H1 (cell line): Measurements from ENCODE around the gene GALR1. TPM values are rescaled to one million over a fixed set of nuclear protein-coding genes. Genes with fewer than 3 reads are reported as not detected.

Experiments used
- CTCF ChIA-PET: fragments of 300-600 bp; sonication (Branson Sonifier 250); formaldehyde crosslinking; loops from one replicate; lab custom pipeline; 2021; ENCODE audit not compliant: partially characterized antibody; lab: Charles Lee
- POLR2A ChIA-PET: fragments of 300-600 bp; sonication (Branson Sonifier 250); formaldehyde crosslinking; loops from one replicate; lab custom pipeline; 2021; ENCODE audit warnings: inconsistent platforms; ENCODE audit not compliant: partially characterized antibody; lab: Charles Lee
- DNase-seq, 2 experiments: peaks; one replicate each; pipeline versions ENCODE4 v3.0.0 to v3.0.0-alpha.2; 2010 to 2022; ENCODE audit warnings: low spot score in 2 of 2, low read depth in 1 of 2, mixed read lengths in 1 of 2
- FAIRE-seq: peaks from 2 replicates; lab custom pipeline; 2011; peaks lifted over from hg19 to GRCh38; lab: Jason Lieb, UNC
- H2AFZ ChIP-seq: 2 replicates; pipeline ENCODE4 v1.8.1; 2012; ENCODE audit warnings: low read length, inconsistent platforms
- H2AK5ac ChIP-seq: 2 replicates; pipeline ENCODE4 v1.6.1; 2013; ENCODE audit warnings: low read depth, low read length
- H2BK120ac ChIP-seq: replicated peaks from 2 replicates; pipeline ENCODE3; 2013; ENCODE audit warnings: low read depth, low read length, inconsistent platforms
- H2BK12ac ChIP-seq: 2 replicates; pipeline ENCODE4 v1.6.1; 2013; ENCODE audit warnings: low read depth, low read length
- H2BK15ac ChIP-seq: 2 replicates; pipeline ENCODE4 v1.6.1; 2013; ENCODE audit warnings: low read length
- H2BK20ac ChIP-seq: 2 replicates; pipeline ENCODE4 v1.6.1; 2013; ENCODE audit warnings: low read length
- H2BK5ac ChIP-seq: 2 replicates; pipeline ENCODE4 v1.6.1; 2013; ENCODE audit warnings: low read depth, low read length
- H3K14ac ChIP-seq: 2 replicates; pipeline ENCODE4 v1.6.1; 2013; ENCODE audit warnings: inconsistent platforms; ENCODE audit not compliant: insufficient read length
- H3K18ac ChIP-seq: 2 replicates; pipeline ENCODE4 v1.6.1; 2013; ENCODE audit warnings: low read length; ENCODE audit errors: extremely low read depth
- H3K23ac ChIP-seq: 2 replicates; pipeline ENCODE4 v1.6.1; 2013; ENCODE audit warnings: inconsistent platforms; ENCODE audit not compliant: insufficient read length
- H3K23me2 ChIP-seq: 2 replicates; pipeline ENCODE4 v1.6.1; 2013; ENCODE audit warnings: low read depth, low read length
- H3K27ac ChIP-seq: 2 replicates; pipeline ENCODE4 v1.6.1; 2011; ENCODE audit warnings: low read depth, low read length, inconsistent platforms
- H3K27me3 ChIP-seq, 4 experiments: replicated peaks in 1 of 4; 1 replicate in 1 of 4; 2 replicates in 3 of 4; pipeline versions ENCODE4 v1.6.1 to v1.8.1; 2011 to 2013; ENCODE audit warnings: low read length in 3 of 4, mild to moderate bottlenecking in 3 of 4, inconsistent platforms in 2 of 4, mixed read lengths in 2 of 4, moderate library complexity in 1 of 4; ENCODE audit not compliant: control insufficient read depth in 3 of 4, insufficient read depth in 3 of 4; ENCODE audit errors: extremely low read depth in 1 of 4
- H3K36me3 ChIP-seq, 4 experiments: 2 replicates each; pipeline versions ENCODE4 v1.6.1 to v1.8.1; 2011 to 2013; ENCODE audit warnings: mild to moderate bottlenecking in 4 of 4, low read length in 3 of 4, moderate library complexity in 2 of 4, control low read depth in 1 of 4, inconsistent platforms in 1 of 4; ENCODE audit not compliant: insufficient read depth in 4 of 4, control insufficient read depth in 2 of 4
- H3K4ac ChIP-seq: replicated peaks from 2 replicates; pipeline ENCODE3; 2013; ENCODE audit warnings: low read length, low read depth, mixed read lengths, inconsistent platforms; ENCODE audit not compliant: insufficient read length
- H3K4me1 ChIP-seq, 4 experiments: replicated peaks in 1 of 4; 1 replicate in 1 of 4; 2 replicates in 3 of 4; pipeline versions ENCODE4 v1.6.1 to v1.8.1; 2011 to 2013; ENCODE audit warnings: low read length in 3 of 4, inconsistent platforms in 2 of 4, mixed read lengths in 1 of 4; ENCODE audit not compliant: insufficient read depth in 4 of 4, control insufficient read depth in 3 of 4
- H3K4me2 ChIP-seq, 2 experiments: 2 replicates each; pipeline versions ENCODE4 v1.6.1 to v1.8.1; 2011 to 2013; ENCODE audit warnings: low read depth in 2 of 2, low read length in 2 of 2, control low read depth in 1 of 2, inconsistent platforms in 1 of 2, mild to moderate bottlenecking in 1 of 2; ENCODE audit not compliant: insufficient read depth in 1 of 2
- H3K4me3 ChIP-seq, 4 experiments: fragments of 200-600, 300-600 bp in 1 of 4; sonication (generic), shearing (Covaris generic), sonication (Bioruptor Twin) in 1 of 4; 2 replicates each; pipeline versions ENCODE4 v1.5.1 to v1.8.1; 2011 to 2016; ENCODE audit warnings: low read length in 4 of 4, low read depth in 3 of 4, control low read depth in 2 of 4, inconsistent platforms in 2 of 4, mild to moderate bottlenecking in 2 of 4, mixed read lengths in 1 of 4, moderate library complexity in 1 of 4; ENCODE audit not compliant: insufficient read depth in 2 of 4; ENCODE audit errors: extremely low read depth in 1 of 4
- H3K56ac ChIP-seq: replicated peaks from 2 replicates; pipeline ENCODE3; 2013; ENCODE audit warnings: low read depth, mild to moderate bottlenecking, mixed read lengths, low read length, inconsistent platforms; ENCODE audit not compliant: insufficient read length
- H3K79me1 ChIP-seq: 2 replicates; pipeline ENCODE4 v1.6.1; 2013; ENCODE audit warnings: low read depth, low read length, control low read depth
- H3K79me2 ChIP-seq, 2 experiments: 2 replicates each; pipeline versions ENCODE4 v1.6.1 to v1.8.1; 2012 to 2013; ENCODE audit warnings: low read length in 2 of 2, mild to moderate bottlenecking in 2 of 2, inconsistent platforms in 1 of 2; ENCODE audit not compliant: insufficient read depth in 2 of 2, control insufficient read depth in 1 of 2
- H3K9ac ChIP-seq, 4 experiments: replicated peaks in 1 of 4; 1 replicate in 1 of 4; 2 replicates in 3 of 4; pipeline versions ENCODE4 v1.6.1 to v1.8.1; 2011 to 2013; ENCODE audit warnings: low read depth in 3 of 4, low read length in 3 of 4, control low read depth in 2 of 4, mild to moderate bottlenecking in 2 of 4, moderate library complexity in 2 of 4, inconsistent platforms in 1 of 4; ENCODE audit errors: extremely low read depth in 1 of 4
- H3K9me3 ChIP-seq, 2 experiments: 2 replicates each; pipeline versions ENCODE4 v1.6.1 to v1.8.1; 2012 to 2013; ENCODE audit warnings: mild to moderate bottlenecking in 2 of 2, moderate library complexity in 2 of 2, control low read depth in 1 of 2, inconsistent platforms in 1 of 2, low read depth in 1 of 2, low read length in 1 of 2, mixed read lengths in 1 of 2; ENCODE audit not compliant: insufficient read depth in 2 of 2
- H4K20me1 ChIP-seq, 2 experiments: replicated peaks in 1 of 2; 2 replicates each; pipeline versions ENCODE3 to v1.8.1; 2011 to 2013; ENCODE audit warnings: inconsistent platforms in 2 of 2, low read length in 2 of 2, mild to moderate bottlenecking in 1 of 2; ENCODE audit not compliant: insufficient read depth in 2 of 2, control insufficient read depth in 1 of 2
- H4K5ac ChIP-seq: 2 replicates; pipeline ENCODE4 v1.6.1; 2013; ENCODE audit warnings: low read length, low read depth, mixed read lengths, inconsistent platforms; ENCODE audit not compliant: insufficient read length
- H4K8ac ChIP-seq: 2 replicates; pipeline ENCODE4 v1.8.0; 2013; ENCODE audit warnings: mild to moderate bottlenecking, moderate library complexity, low read length, inconsistent platforms; ENCODE audit not compliant: insufficient read depth; ENCODE audit errors: extremely low read depth
- H4K91ac ChIP-seq: replicated peaks from 2 replicates; pipeline ENCODE3; 2013; ENCODE audit warnings: low read length, mixed read lengths, inconsistent platforms; ENCODE audit not compliant: insufficient read length
- CBX5 ChIP-seq: fragments of 300-800, 300-1000 bp; sonication (generic); IDR thresholded peaks from 2 replicates; pipeline ENCODE4 v1.7.1; 2016; ENCODE audit warnings: antibody characterized with exemption, low read length, low read depth
- CHD1 ChIP-seq: IDR thresholded peaks from 2 replicates; pipeline ENCODE4 v1.6.1; 2012; ENCODE audit warnings: low read depth, low read length, improper control_type of control experiment
- CREB1 ChIP-seq: IDR thresholded peaks from 2 replicates; pipeline ENCODE4 v1.6.1; 2012; ENCODE audit warnings: inconsistent platforms
- EGR1 ChIP-seq: IDR thresholded peaks from 2 replicates; pipeline ENCODE4 v1.6.1; 2011; ENCODE audit warnings: low read depth, low read length, borderline replicate concordance
- FOSL1 ChIP-seq: IDR thresholded peaks from 2 replicates; pipeline ENCODE4 v1.6.1; 2011; ENCODE audit warnings: mild to moderate bottlenecking, low read depth, low read length, moderate library complexity; ENCODE audit not compliant: insufficient read depth
- JUND ChIP-seq: IDR thresholded peaks from 2 replicates; pipeline ENCODE4 v1.6.1; 2011; ENCODE audit warnings: mild to moderate bottlenecking, improper control_type of control experiment, low read length
- SP1 ChIP-seq: IDR thresholded peaks from 2 replicates; pipeline ENCODE4 v1.6.1; 2011; ENCODE audit warnings: low read depth, low read length
- SUZ12 ChIP-seq: fragments of 200-600 bp; sonication (generic); IDR thresholded peaks from 2 replicates; pipeline ENCODE4 v1.6.1; 2012; ENCODE audit warnings: mild to moderate bottlenecking, inconsistent platforms, low read length, moderate library complexity, mixed read lengths
- TAF1 ChIP-seq: IDR thresholded peaks from 2 replicates; pipeline ENCODE4 v1.6.1; 2011; ENCODE audit warnings: mild to moderate bottlenecking, low read depth, low read length
- ZNF274 ChIP-seq: IDR thresholded peaks from 2 replicates; pipeline ENCODE4 v1.7.0; 2012; ENCODE audit warnings: low read length, borderline replicate concordance; ENCODE audit errors: extremely low read depth
- WGBS, 2 experiments: shearing (Covaris generic) in 1 of 2; methylation state at CpG; one replicate each; pipeline versions ENCODE4 v1.1.6 to v1.1.7; 2013 to 2015; ENCODE audit warnings: low lambda C conversion rate in 2 of 2, mixed read lengths in 2 of 2, inconsistent platforms in 1 of 2, low coverage in 1 of 2, missing lambda C conversion rate in 1 of 2; ENCODE audit not compliant: insufficient replicate concordance in 2 of 2, insufficient coverage in 1 of 2, insufficient read length in 1 of 2; ENCODE audit errors: extremely low coverage in 1 of 2, missing lambda C conversion rate in 1 of 2; 5-methylcytosine and 5-hydroxymethylcytosine counted together
- polyA plus RNA-seq, 7 experiments: library from polyadenylated mRNA; depleted of rRNA in 3 of 7; stranded (reverse) in 5 of 7; unstranded in 2 of 7; fragments of >200 nt in 5 of 7; fragments of 200-250 nt in 2 of 7; gene quantifications; 1 replicate in 5 of 7; 2 replicates in 1 of 7; 4 replicates in 1 of 7; pipeline versions ENCODE4 v1.2.1 to v1.2.3, GENCODE V29; 2011 to 2013; ENCODE audit warnings: missing spikeins in 2 of 7, mixed read lengths in 2 of 7
- total RNA-seq: library from RNA; stranded (reverse); fragmentation: NEBNext Ultra II Directional; extraction: Animal tissue kit (Norgen Biotek cat#: 25700); gene quantifications from 2 replicates; pipeline ENCODE4 v1.2.1, GENCODE V29; 2021
- TF ChIP-seq, protein P1 (sequence below): IDR thresholded peaks from 2 replicates; pipeline ENCODE4 v1.6.1; 2012; ENCODE audit warnings: inconsistent platforms

Gene GALR1
- total and polyA plus RNA-seq, 2 of the 8 experiments (the other 6 are each of a cell fraction or from before 2014, with no cell fraction given) = 0.09 to 1.6 TPM

DNA sequence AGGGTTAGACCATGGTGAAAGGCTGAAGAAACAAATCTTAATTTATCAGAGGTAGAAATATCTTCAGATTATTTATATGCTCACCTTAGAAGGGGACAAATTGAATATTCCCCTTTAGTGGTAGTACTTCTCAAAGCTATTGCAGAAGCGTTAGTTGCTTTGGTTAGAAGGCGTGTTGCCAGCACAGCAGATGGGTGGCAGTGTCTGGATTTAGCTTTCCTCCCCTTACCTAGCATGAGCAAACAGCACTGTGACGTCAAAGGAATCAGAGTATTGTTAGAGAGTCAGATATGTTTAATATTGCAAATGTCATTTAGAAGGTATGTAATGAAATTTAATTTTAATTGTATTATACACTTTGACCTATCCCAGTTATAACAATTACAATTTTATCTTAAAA is 27.2 kb upstream of the GALR1 start:
- no peaks in the 10 kb centered on the region for H4K20me1 ChIP-seq
- no peaks in the 10 kb centered on the region for H3K27me3 ChIP-seq
- H3K9ac ChIP-seq = no peak overlapping the region
- no peak overlapping the region for H2BK20ac ChIP-seq
- H4K91ac ChIP-seq = no peak overlapping the region
- H3K4me1 ChIP-seq = peaks cover 0 to 3% (median 0%) of the 10 kb centered on the region in 4 experiments; a peak in 1 of 7 replicates
- no peak overlapping the region for H2BK5ac ChIP-seq
- H3K56ac ChIP-seq = no peak overlapping the region
- POLR2A ChIA-PET = no interaction called here
- H3K9me3 ChIP-seq = no peaks in the 10 kb centered on the region
- no peaks in the 10 kb centered on the region; the same call in 1 of the 2 replicates for H3K23me2 ChIP-seq
- TF ChIP-seq SUZ12 (no peak), SP1 (no peak), EGR1 (no peak), CREB1 (no peak), CBX5 (no peak), TAF1 (no peak), CHD1 (no peak), ZNF274 (no peak), JUND (no peak), FOSL1 (no peak)
- TF ChIP-seq, protein P1, sequence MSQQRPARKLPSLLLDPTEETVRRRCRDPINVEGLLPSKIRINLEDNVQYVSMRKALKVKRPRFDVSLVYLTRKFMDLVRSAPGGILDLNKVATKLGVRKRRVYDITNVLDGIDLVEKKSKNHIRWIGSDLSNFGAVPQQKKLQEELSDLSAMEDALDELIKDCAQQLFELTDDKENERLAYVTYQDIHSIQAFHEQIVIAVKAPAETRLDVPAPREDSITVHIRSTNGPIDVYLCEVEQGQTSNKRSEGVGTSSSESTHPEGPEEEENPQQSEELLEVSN = no peak
- TF ChIP-seq, all 59 proteins: peak for 0
- FAIRE-seq = no peak
- no peak for DNase-seq
- H2BK120ac ChIP-seq = no peak overlapping the region
- H4K8ac ChIP-seq = no peak overlapping the region
- H4K5ac ChIP-seq = no peak overlapping the region
- H3K14ac ChIP-seq = no peak overlapping the region
- no peak overlapping the region for H3K18ac ChIP-seq
- no peak overlapping the region for H2AFZ ChIP-seq
- H3K4me3 ChIP-seq = no peak overlapping the region
- H2BK12ac ChIP-seq = no peak overlapping the region
- H3K23ac ChIP-seq = no peak overlapping the region
- WGBS, 2 experiments = 87% methylated on average over 3 of the region's 3 CpGs; no CpG with 5 or more reads in 1 of the 2 experiments
- no peak overlapping the region for H3K4ac ChIP-seq
- CTCF ChIA-PET = interaction anchor here (0.7 to 4.6 kb wide), 5 partner anchors 10 to 305 kb away, joined by 3 to 17 read pairs (median 3); no protein-coding TSS in a partner anchor
- H3K4me2 ChIP-seq = no peak overlapping the region
- H2BK15ac ChIP-seq = no peak overlapping the region
- no peak overlapping the region for H3K27ac ChIP-seq
- no peaks in the 10 kb centered on the region for H3K79me2 ChIP-seq
- H2AK5ac ChIP-seq = no peak overlapping the region
- no peaks in the 10 kb centered on the region for H3K36me3 ChIP-seq
- no peaks in the 10 kb centered on the region for H3K79me1 ChIP-seq
